HFFc6 (cell line): ENCODE measurements around the gene SPACA9. TPM values are rescaled to one million over a fixed set of nuclear protein-coding genes. Genes with fewer than 3 reads are reported as not detected.

Experiments used
- DNase-seq: peaks from one replicate; pipeline ENCODE4 v3.0.0-alpha.2; 2018
- H3K27ac Mint-ChIP-seq: 2 replicates; pipeline ENCODE4 v1.8.0; 2020; ENCODE audit warnings: mild to moderate bottlenecking, mixed read lengths
- H3K27me3 Mint-ChIP-seq: 2 replicates; pipeline ENCODE4 v1.8.0; 2021; ENCODE audit warnings: mild to moderate bottlenecking, moderate library complexity, mixed read lengths; ENCODE audit not compliant: insufficient read depth
- H3K36me3 Mint-ChIP-seq: 2 replicates; pipeline ENCODE4 v1.8.0; 2021; ENCODE audit warnings: low read depth, mixed read lengths
- H3K4me1 Mint-ChIP-seq: 2 replicates; pipeline ENCODE4 v1.8.0; 2020; ENCODE audit warnings: low read depth, mixed read lengths
- H3K4me3 Mint-ChIP-seq: 2 replicates; pipeline ENCODE4 v1.8.0; 2020; ENCODE audit warnings: mild to moderate bottlenecking, moderate library complexity, mixed read lengths
- H3K9me3 Mint-ChIP-seq: 2 replicates; pipeline ENCODE4 v1.8.0; 2020; ENCODE audit warnings: mild to moderate bottlenecking, mixed read lengths
- total RNA-seq, 6 experiments: library from RNA; stranded (reverse); fragmentation: NEBNext Ultra II Directional; extraction: Animal tissue kit (Norgen Biotek cat#: 25700); gene quantifications; 2 replicates in 1 of 6; 3 replicates in 5 of 6; pipeline ENCODE4 v1.2.3, GENCODE V29; 2021
- TF ChIP-seq, protein P1 (sequence below): fragments of 200-600 bp; sonication (generic); IDR thresholded peaks from 2 replicates; pipeline ENCODE4 v1.5.0; 2021; ENCODE audit warnings: antibody characterized with exemption, mild to moderate bottlenecking

The SPACA9 gene
- total RNA-seq, 6 experiments from 2014 or later: 5.7 to 8.9 (median 6.3) TPM

DNA sequence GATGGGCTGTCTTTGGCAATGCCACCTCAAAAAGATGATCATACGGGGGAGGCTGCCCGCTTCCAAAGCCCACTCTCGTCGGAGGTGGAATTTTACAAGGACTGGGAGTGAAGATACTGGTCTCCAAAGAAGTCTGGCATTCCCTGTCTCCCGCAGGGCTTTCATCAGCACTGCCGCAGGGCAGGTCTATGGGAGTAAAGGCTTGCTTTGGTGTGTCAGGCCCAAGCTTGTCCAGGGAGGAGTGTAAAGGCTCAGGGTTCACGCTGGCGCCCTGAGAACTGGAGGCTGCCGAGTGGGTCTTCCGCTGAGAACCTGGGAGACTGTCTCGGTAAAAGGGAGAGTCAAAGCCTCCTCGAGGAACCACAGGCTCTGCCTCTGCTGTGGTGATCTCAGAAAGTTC is 27.0 kb downstream of the SPACA9 start:
- TF ChIP-seq, protein P1, sequence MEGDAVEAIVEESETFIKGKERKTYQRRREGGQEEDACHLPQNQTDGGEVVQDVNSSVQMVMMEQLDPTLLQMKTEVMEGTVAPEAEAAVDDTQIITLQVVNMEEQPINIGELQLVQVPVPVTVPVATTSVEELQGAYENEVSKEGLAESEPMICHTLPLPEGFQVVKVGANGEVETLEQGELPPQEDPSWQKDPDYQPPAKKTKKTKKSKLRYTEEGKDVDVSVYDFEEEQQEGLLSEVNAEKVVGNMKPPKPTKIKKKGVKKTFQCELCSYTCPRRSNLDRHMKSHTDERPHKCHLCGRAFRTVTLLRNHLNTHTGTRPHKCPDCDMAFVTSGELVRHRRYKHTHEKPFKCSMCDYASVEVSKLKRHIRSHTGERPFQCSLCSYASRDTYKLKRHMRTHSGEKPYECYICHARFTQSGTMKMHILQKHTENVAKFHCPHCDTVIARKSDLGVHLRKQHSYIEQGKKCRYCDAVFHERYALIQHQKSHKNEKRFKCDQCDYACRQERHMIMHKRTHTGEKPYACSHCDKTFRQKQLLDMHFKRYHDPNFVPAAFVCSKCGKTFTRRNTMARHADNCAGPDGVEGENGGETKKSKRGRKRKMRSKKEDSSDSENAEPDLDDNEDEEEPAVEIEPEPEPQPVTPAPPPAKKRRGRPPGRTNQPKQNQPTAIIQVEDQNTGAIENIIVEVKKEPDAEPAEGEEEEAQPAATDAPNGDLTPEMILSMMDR: no peak
- H3K36me3 Mint-ChIP-seq: peaks cover 11% of the 10 kb centered on the region
- no peaks in the 10 kb centered on the region for H3K9me3 Mint-ChIP-seq
- H3K27me3 Mint-ChIP-seq: no peaks in the 10 kb centered on the region
- DNase-seq: no peak
- H3K4me1 Mint-ChIP-seq: peaks cover 6% of the 10 kb centered on the region; the same call in 1 of the 2 replicates
- no peak overlapping the region for H3K27ac Mint-ChIP-seq
- H3K4me3 Mint-ChIP-seq: no peak overlapping the region

DNA sequence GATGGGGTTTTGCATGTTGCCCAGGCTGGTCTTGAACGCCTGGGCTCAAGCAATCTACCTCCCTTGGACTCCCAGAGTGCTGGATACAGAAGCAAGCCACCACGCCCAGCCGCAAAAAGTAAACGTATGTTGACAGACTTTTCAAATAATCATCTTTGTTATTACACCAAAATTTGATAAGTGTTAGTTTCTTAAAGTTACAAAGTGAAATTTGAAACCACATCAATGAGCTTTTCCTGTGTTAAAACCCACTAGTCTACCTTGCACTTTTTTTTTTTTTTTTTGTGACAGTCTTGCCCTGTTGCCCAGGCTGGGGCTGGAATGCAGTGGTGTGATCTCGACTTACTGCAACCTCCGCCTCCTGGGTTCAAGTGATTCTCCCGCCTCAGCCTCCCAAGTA is 29.9 kb downstream of the SPACA9 start:
- TF ChIP-seq, protein P1: no peak
- DNase-seq: no peak
- no peaks in the 10 kb centered on the region for H3K9me3 Mint-ChIP-seq
- H3K36me3 Mint-ChIP-seq: peaks cover 23% of the 10 kb centered on the region
- no peak overlapping the region for H3K4me3 Mint-ChIP-seq
- H3K27ac Mint-ChIP-seq: no peak overlapping the region
- H3K27me3 Mint-ChIP-seq: no peaks in the 10 kb centered on the region
- no peaks in the 10 kb centered on the region for H3K4me1 Mint-ChIP-seq

DNA sequence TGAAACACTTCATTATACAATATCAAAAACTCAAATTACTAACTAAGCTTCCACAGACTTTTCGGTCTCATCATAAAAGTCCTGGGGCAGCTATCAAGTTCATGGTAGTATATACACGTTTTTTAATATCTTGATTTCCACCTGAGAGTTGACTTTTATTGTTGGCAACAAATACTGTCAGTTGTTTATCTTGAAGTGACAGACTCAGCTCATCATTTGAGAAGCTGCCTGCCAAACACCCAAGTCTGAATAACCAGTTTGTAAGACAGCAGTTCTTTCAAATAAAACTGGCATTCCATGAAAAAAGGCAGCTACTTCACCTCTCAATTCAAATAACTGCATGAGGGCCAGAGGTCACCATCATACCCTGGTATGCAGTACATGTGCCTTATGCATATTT is 30.6 kb downstream of the SPACA9 start:
- Mint-ChIP-seq H3K4me1 (no peaks in the 10 kb centered on the region), H3K4me3 (no peak overlapping the region), H3K27ac (no peak overlapping the region), H3K36me3 (peaks cover 23% of the 10 kb centered on the region), H3K27me3 (no peaks in the 10 kb centered on the region), H3K9me3 (no peaks in the 10 kb centered on the region)
- no peak for DNase-seq
- TF ChIP-seq, protein P1: no peak

DNA sequence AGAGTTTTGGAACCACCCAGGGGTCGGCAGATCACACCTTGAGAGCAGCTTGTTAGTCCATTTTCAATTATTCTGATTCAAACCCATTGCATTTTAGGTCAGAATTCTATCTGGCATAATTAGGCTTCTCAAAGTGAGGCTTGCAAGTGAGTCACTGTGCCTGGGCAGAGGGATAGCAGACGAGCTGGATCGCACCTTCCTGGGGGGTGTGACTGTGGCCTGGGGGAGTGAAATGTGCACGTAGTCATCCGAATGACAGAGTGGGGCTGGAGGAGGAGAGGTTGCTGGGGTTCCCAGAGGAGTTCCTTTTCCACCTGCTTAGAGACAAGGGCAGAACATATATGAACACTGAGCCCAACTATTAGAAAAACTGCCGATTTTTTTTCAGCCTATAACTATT is 31.7 kb downstream of the SPACA9 start:
- H3K27ac Mint-ChIP-seq: no peak overlapping the region
- DNase-seq: no peak
- H3K36me3 Mint-ChIP-seq: peaks cover 23% of the 10 kb centered on the region
- TF ChIP-seq, protein P1: no peak
- H3K27me3 Mint-ChIP-seq: no peaks in the 10 kb centered on the region
- no peaks in the 10 kb centered on the region for H3K4me1 Mint-ChIP-seq
- H3K9me3 Mint-ChIP-seq: no peaks in the 10 kb centered on the region
- H3K4me3 Mint-ChIP-seq: no peak overlapping the region

DNA sequence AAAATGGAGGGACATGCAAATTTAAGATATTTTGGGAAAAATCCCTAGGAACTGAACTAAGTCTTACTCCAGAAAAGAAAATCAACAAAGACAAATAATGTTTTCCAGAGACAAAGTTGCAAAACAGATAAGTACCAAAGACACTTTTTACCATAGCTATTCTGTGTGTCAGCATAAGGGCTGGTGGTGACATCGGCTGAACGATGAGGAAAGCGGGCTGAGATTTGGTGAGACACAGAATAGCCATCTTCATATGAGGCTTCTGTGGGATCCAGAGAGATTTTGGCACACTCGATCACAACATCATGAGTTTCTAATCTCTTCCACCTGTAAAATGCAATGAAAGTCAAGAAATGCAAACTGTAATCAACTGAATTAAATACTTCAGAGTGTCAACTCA is 33.4 kb downstream of the SPACA9 start:
- no peaks in the 10 kb centered on the region for H3K27me3 Mint-ChIP-seq
- no peak overlapping the region for H3K4me3 Mint-ChIP-seq
- H3K4me1 Mint-ChIP-seq: no peaks in the 10 kb centered on the region
- H3K27ac Mint-ChIP-seq: no peak overlapping the region
- TF ChIP-seq, protein P1: no peak
- H3K9me3 Mint-ChIP-seq: no peaks in the 10 kb centered on the region
- DNase-seq: no peak
- peaks cover 23% of the 10 kb centered on the region for H3K36me3 Mint-ChIP-seq

DNA sequence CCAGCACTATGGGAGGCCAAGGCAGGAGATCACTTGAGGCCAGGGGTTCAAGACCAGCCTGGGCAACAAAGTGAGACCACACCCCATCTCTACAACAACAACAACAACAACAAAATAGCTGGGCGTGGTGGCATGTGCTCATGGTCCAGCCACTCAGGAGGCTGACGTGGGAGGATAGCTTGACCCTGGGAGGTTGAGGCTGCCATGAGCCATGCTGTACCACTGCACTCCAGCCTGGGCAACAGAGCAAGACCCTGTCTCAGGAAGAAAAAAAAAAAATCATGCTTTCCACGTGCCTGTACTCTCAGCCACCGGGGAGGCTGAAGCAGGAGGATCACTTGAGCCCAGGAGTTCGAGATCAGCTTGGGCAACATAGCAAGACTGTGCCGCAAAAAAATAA is 36.2 kb downstream of the SPACA9 start:
- no peak overlapping the region for H3K27ac Mint-ChIP-seq
- no peaks in the 10 kb centered on the region for H3K9me3 Mint-ChIP-seq
- no peak for DNase-seq
- H3K4me1 Mint-ChIP-seq: no peaks in the 10 kb centered on the region
- no peak overlapping the region for H3K4me3 Mint-ChIP-seq
- TF ChIP-seq, protein P1: no peak
- H3K36me3 Mint-ChIP-seq: peaks cover 37% of the 10 kb centered on the region
- no peaks in the 10 kb centered on the region for H3K27me3 Mint-ChIP-seq
